CD4-positive, alpha-beta memory T cell (primary cell): ENCODE measurements around the gene IL10. TPM values are rescaled to one million over a fixed set of nuclear protein-coding genes. Genes with fewer than 3 reads are reported as not detected.

Experiments used
- CTCF ChIA-PET: fragments of 350-600 bp; sonication (Branson Sonifier 250); formaldehyde crosslinking; loops from one replicate; lab custom pipeline; 2021; ENCODE audit warnings: inconsistent platforms; ENCODE audit not compliant: partially characterized antibody; lab: Charles Lee
- POLR2A ChIA-PET: fragments of 350-600 bp; sonication (Branson Sonifier 250); formaldehyde crosslinking; loops from one replicate; lab custom pipeline; 2021; ENCODE audit not compliant: partially characterized antibody; lab: Charles Lee
- DNase-seq, 5 donors: peaks; one replicate each; pipeline versions ENCODE4 v3.0.0 to v3.0.0-alpha.2; 2020 to 2022; ENCODE audit warnings: mixed read lengths in 1 of 5
- H3K27ac ChIP-seq: one replicate; pipeline ENCODE4 v1.7.0; 2013; ENCODE audit warnings: low read depth, low read length
- H3K27me3 ChIP-seq: 2 replicates; pipeline ENCODE4 v1.7.0; 2013; ENCODE audit warnings: mild to moderate bottlenecking, low read length, moderate library complexity; ENCODE audit not compliant: insufficient read depth
- H3K36me3 ChIP-seq: 2 replicates; pipeline ENCODE4 v1.7.0; 2013; ENCODE audit warnings: mild to moderate bottlenecking, low read length, moderate library complexity; ENCODE audit not compliant: insufficient read depth
- H3K4me1 ChIP-seq: 2 replicates; pipeline ENCODE4 v1.7.0; 2013; ENCODE audit warnings: mild to moderate bottlenecking, low read length, moderate library complexity; ENCODE audit not compliant: insufficient read depth
- H3K4me3 ChIP-seq, 2 donors: one replicate each; pipeline ENCODE4 v1.7.0; 2013; ENCODE audit warnings: low read length in 2 of 2, mild to moderate bottlenecking in 1 of 2
- H3K9me3 ChIP-seq, 2 donors: one replicate each; pipeline ENCODE4 v1.7.0; 2013; ENCODE audit warnings: low read length in 2 of 2, control low read depth in 1 of 2; ENCODE audit not compliant: control insufficient read depth in 1 of 2
- H3K27ac Mint-ChIP-seq, 7 donors: one replicate each; pipeline ENCODE4 v1.8.0; 2020 to 2021; ENCODE audit warnings: mixed read lengths in 7 of 7, mild to moderate bottlenecking in 6 of 7, inconsistent platforms in 3 of 7, moderate library complexity in 3 of 7
- H3K27me3 Mint-ChIP-seq, 2 donors: one replicate each; pipeline ENCODE4 v1.8.0; 2020 to 2021; ENCODE audit warnings: mixed read lengths in 2 of 2
- H3K36me3 Mint-ChIP-seq, 2 donors: one replicate each; pipeline ENCODE4 v1.8.0; 2020 to 2021; ENCODE audit warnings: mixed read lengths in 2 of 2, inconsistent platforms in 1 of 2, mild to moderate bottlenecking in 1 of 2
- H3K4me1 Mint-ChIP-seq, 4 donors: one replicate each; pipeline ENCODE4 v1.8.0; 2020 to 2021; ENCODE audit warnings: mixed read lengths in 4 of 4, mild to moderate bottlenecking in 1 of 4
- H3K4me3 Mint-ChIP-seq, 8 donors: one replicate each; pipeline ENCODE4 v1.8.0; 2020 to 2021; ENCODE audit warnings: mixed read lengths in 8 of 8, mild to moderate bottlenecking in 7 of 8, moderate library complexity in 6 of 8, inconsistent platforms in 3 of 8
- H3K9me3 Mint-ChIP-seq, 8 donors: one replicate each; pipeline ENCODE4 v1.8.0; 2020 to 2021; ENCODE audit warnings: mixed read lengths in 8 of 8, mild to moderate bottlenecking in 5 of 8, inconsistent platforms in 3 of 8, moderate library complexity in 1 of 8
- intact Hi-C: fragments of 100-400 bp; cut with micrococcal nuclease; formaldehyde crosslinking; loops from one replicate; pipeline ENCODE4 v1.15.1; 2023
- polyA plus RNA-seq, 2 donors: library from polyadenylated mRNA; unstranded; fragments of 300-500 nt; fragmentation: Illumina TruSeq; gene quantifications; one replicate each; pipeline ENCODE4 v1.2.3, GENCODE V29; 2021
- total RNA-seq, 2 experiments: library from RNA; stranded (reverse); gene quantifications; one replicate each; pipeline ENCODE4 v1.2.3, GENCODE V29; 2021

Gene IL10
- total RNA-seq (under 1 TPM; 0.28 to 0.32 TPM), polyA plus RNA-seq (under 1 TPM; 0.11 to 0.34 TPM)

- no peak for DNase-seq
- ChIA-PET CTCF (interaction anchor here (1.0 to 9.0 kb wide), 9 partner anchors 12 to 137 kb away, joined by 3 to 91 read pairs (median 6); no protein-coding TSS in a partner anchor), POLR2A (interaction anchor here (0.6 to 12.6 kb wide), 7 partner anchors 14 to 149 kb away, joined by 3 to 141 read pairs (median 63); partner anchors contain the start of gene FCMR)
- H3K27me3 Mint-ChIP-seq = no peaks in the 10 kb centered on the region
- no peaks in the 10 kb centered on the region for H3K9me3 Mint-ChIP-seq
- H3K4me1 Mint-ChIP-seq = peaks cover 43 to 68% (median 56%) of the 10 kb centered on the region in 4 donors
- Histone ChIP-seq H3K4me3 (no peak within 1 kb of the TSS), H3K4me1 (peaks cover 53% of the 10 kb centered on the region), H3K36me3 (no peaks in the 10 kb centered on the region), H3K27ac (no peak within 1 kb of the TSS), H3K27me3 (no peaks in the 10 kb centered on the region), H3K9me3 (no peaks in the 10 kb centered on the region)
- intact Hi-C loops = no loop called here
- H3K4me3 Mint-ChIP-seq = peak within 1 kb of the TSS in 5 of 8 donors; percentile 11 to 55 (median 35)
- no peaks in the 10 kb centered on the region for H3K36me3 Mint-ChIP-seq
- H3K27ac Mint-ChIP-seq = peak within 1 kb of the TSS in 6 of 7 donors; percentile 15 to 76 (median 36)
These were observed at the start of gene IL10 for GRCh38 chr1:206772243-206772937. IL10 (minus strand) TSS chr1:206772494; CDS start chr1:206772435, 59 bp downstream.

DNA sequence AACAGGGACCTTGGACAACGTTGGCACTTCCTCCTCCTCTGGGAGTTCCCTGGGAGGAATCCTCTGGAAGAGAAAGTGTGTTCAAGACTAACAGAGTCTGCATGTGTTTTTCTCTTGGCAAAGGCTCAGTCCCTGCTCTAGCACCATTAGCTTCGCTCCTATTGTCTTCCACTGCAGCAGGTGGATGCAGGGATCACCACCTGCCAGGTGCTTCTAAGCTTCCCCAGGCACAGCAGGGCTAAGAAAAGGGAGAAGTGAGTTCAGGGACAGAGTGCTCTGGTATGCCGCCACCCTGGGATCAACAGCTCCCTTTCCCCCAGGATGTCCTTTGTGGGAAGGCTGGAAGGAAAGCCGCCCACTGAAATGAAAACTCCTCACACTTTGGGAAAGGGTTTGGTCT, 49.2 kb upstream of the IL10 start:
- no peak for DNase-seq
- Mint-ChIP-seq H3K36me3 (no peaks in the 10 kb centered on the region), H3K9me3 (no peaks in the 10 kb centered on the region), H3K27me3 (no peaks in the 10 kb centered on the region), H3K4me3 (no peak overlapping the region), H3K27ac (no peak overlapping the region), H3K4me1 (peaks cover 16 to 18% (median 17%) of the 10 kb centered on the region in 4 donors)
- Histone ChIP-seq H3K9me3 (no peaks in the 10 kb centered on the region), H3K4me1 (peaks cover 12% of the 10 kb centered on the region), H3K27ac (no peak overlapping the region), H3K36me3 (no peaks in the 10 kb centered on the region), H3K4me3 (no peak overlapping the region), H3K27me3 (no peaks in the 10 kb centered on the region)
- intact Hi-C loops = no loop called here
- ChIA-PET CTCF (interaction anchor here (1.6 to 4.1 kb wide), 2 partner anchors 10 to 12 kb away, joined by 3 to 24 read pairs; no protein-coding TSS in a partner anchor), POLR2A (no interaction called here)

DNA sequence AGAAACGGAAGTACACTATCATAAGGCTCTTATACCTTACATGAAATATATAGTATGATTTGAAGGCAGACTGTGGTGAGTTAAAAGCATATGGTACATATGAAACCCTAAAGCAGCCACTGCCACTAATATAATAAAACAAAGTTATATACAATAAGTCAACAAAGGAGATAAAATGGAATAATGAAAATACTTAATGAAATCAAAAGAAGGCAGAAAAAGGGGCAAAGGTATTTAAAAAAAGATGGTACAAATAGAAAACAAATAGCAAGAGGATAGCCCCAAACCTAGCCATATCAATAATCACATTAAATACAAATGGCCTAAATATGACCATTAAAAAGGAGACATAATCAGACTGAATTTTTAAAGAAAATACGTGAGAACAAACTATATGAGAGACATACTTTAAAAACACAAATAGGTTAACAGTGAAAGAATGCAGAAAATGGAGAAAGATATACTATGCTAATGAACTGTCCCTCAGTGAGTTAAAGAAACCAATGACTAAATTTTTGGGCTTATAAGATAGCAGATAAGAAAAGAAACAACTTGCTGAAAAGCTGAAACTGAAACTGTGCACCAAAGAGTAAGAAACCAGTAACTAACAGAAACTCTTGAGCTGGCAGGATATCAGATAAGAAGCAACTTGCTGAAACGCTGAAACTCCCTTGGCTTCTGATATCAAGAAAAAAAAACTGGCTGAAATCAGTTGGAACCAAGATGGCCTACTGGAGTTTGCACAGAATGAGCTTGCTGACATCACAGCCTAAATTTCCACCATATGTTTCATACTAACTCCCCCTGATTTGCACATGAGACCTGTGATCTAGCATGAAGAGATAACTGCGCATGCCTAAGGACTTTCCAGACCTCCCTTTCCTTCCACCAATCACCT, 44.3 kb upstream of the IL10 start:
- Histone ChIP-seq H3K27me3 (no peaks in the 10 kb centered on the region), H3K9me3 (peaks cover 0 to 6% of the 10 kb centered on the region in 2 donors), H3K4me3 (no peak overlapping the region), H3K27ac (peak overlapping the region; percentile 40), H3K36me3 (no peaks in the 10 kb centered on the region), H3K4me1 (peaks cover 19% of the 10 kb centered on the region)
- Mint-ChIP-seq H3K4me1 (peaks cover 17 to 19% (median 19%) of the 10 kb centered on the region in 4 donors), H3K9me3 (peaks cover 0 to 14% (median 3%) of the 10 kb centered on the region in 8 donors), H3K4me3 (peak overlapping the region; percentile 7 to 67 (median 55)), H3K27ac (peak overlapping the region; percentile 74 to 92 (median 88)), H3K27me3 (no peaks in the 10 kb centered on the region), H3K36me3 (peaks cover 0 to 3% of the 10 kb centered on the region in 2 donors)
- intact Hi-C loops = loop anchor here (1.0 kb wide), 1 partner anchor 13 kb away; no protein-coding TSS in a partner anchor
- peak; percentile 53 to 75 (median 68) for DNase-seq
- POLR2A ChIA-PET = interaction anchor here (1.0 to 2.7 kb wide), 9 partner anchors 9 to 105 kb away, joined by 3 to 25 read pairs (median 6); partner anchors contain the start of gene FCMR
- CTCF ChIA-PET = interaction anchor here (0.7 to 3.3 kb wide), 17 partner anchors 7 to 182 kb away, joined by 3 to 19 read pairs (median 3); partner anchors contain the start of gene DYRK3

DNA sequence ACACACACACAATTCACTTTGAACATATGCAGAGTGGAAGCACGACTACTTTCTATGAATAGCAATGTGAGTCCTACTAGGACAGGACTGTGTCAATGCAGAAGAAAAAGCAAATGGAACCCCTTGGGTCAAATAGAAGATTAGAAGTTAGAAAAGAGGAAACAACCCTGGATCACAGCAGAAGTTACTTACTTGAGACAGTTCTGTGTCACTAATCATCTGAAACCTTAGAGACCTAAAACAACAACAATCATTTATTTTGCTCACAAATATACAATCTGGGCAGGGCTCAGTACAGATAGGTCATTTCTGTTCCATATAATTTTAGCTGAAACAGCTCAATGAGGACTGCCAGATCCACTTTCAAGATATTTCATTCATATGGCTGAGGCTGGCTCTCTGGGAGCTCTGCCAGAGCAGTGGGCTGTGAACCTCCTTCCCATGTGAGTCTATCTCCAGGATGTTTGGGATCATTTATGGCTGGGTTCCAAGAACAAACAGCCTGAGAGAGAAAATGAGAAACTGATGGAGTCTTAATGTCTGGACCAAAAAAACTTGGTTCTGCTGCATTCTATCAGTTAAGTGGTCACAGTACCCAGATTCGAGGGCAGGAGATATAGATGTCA, 42.5 kb upstream of the IL10 start:
- no peak overlapping the region for H3K4me3 ChIP-seq
- Mint-ChIP-seq H3K27me3 (no peaks in the 10 kb centered on the region), H3K4me3 (no peak overlapping the region), H3K36me3 (peaks cover 0 to 3% of the 10 kb centered on the region in 2 donors), H3K9me3 (peaks cover 0 to 14% (median 3%) of the 10 kb centered on the region in 8 donors), H3K27ac (peak overlapping the region in 2 of 7 donors; percentile 52 to 69), H3K4me1 (peaks cover 17 to 20% (median 19%) of the 10 kb centered on the region in 4 donors)
- no peak for DNase-seq
- H3K36me3 ChIP-seq = no peaks in the 10 kb centered on the region
- H3K4me1 ChIP-seq = peaks cover 19% of the 10 kb centered on the region
- intact Hi-C loops = no loop called here
- no peaks in the 10 kb centered on the region for H3K27me3 ChIP-seq
- ChIA-PET POLR2A (interaction anchor here (1.2 to 2.2 kb wide), 2 partner anchors 10 to 78 kb away, joined by 3 to 8 read pairs; no protein-coding TSS in a partner anchor), CTCF (interaction anchor here (0.8 to 1.9 kb wide), 3 partner anchors 80 to 165 kb away, joined by 3 to 5 read pairs (median 3); no protein-coding TSS in a partner anchor)
- no peak overlapping the region for H3K27ac ChIP-seq
- peaks cover 0 to 6% of the 10 kb centered on the region in 2 donors for H3K9me3 ChIP-seq

- Mint-ChIP-seq H3K9me3 (peaks cover 0 to 14% (median 3%) of the 10 kb centered on the region in 8 donors), H3K27ac (no peak overlapping the region), H3K4me1 (peaks cover 24 to 37% (median 34%) of the 10 kb centered on the region in 4 donors), H3K36me3 (peaks cover 0 to 3% of the 10 kb centered on the region in 2 donors), H3K4me3 (no peak overlapping the region), H3K27me3 (no peaks in the 10 kb centered on the region)
- DNase-seq = no peak
- intact Hi-C loops = no loop called here
- ChIA-PET POLR2A (no interaction called here), CTCF (interaction anchor here (0.8 to 12.2 kb wide), 6 partner anchors 78 to 170 kb away, joined by 3 to 351 read pairs (median 6); no protein-coding TSS in a partner anchor)
- Histone ChIP-seq H3K4me3 (no peak overlapping the region), H3K36me3 (no peaks in the 10 kb centered on the region), H3K4me1 (peaks cover 27% of the 10 kb centered on the region), H3K9me3 (peaks cover 0 to 6% of the 10 kb centered on the region in 2 donors), H3K27me3 (no peaks in the 10 kb centered on the region), H3K27ac (no peak overlapping the region)
These were observed 40.2 kb upstream of the IL10 start for GRCh38 chr1:206812471-206812870.

DNA sequence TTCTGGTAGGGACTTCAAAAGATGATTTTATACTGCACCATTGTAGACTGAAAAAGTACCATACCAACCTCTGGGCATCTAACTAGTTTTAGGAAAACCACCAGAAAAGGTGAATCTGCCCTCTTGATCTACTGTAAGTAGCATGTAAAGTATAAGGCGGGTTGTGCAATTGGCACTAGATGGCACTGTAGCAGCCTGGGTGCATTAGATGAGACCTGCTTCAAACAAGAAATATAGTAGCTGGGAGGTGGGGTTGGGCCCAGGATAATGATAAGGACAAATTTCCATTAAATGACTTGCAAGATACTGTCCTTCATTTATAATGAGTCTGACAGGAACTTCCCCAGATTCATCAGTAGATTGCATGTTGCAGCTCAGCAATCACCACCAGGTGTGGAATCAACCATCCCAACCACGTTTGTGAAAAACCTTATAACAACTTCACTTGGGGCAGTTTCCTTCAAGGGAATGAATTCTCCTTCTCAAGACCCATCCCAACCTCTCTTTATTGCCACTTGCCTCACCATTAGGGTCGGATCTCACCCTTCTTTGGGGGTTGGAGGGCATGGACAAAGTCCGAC, 37.3 kb upstream of the IL10 start:
- H3K27ac Mint-ChIP-seq = peak overlapping the region in 5 of 7 donors; percentile 22 to 80 (median 54)
- ChIA-PET POLR2A (interaction anchor here (0.8 to 13.4 kb wide), 14 partner anchors 40 to 172 kb away, joined by 3 to 158 read pairs (median 4); partner anchors contain the start of genes FCMR, IL10 and IL19), CTCF (interaction anchor here (0.6 to 12.2 kb wide), 35 partner anchors 8 to 175 kb away, joined by 3 to 351 read pairs (median 6); partner anchors contain the start of genes FCMR and IL20)
- intact Hi-C loops = loop anchor here (1.0 kb wide), 2 partner anchors 103 to 124 kb away; no protein-coding TSS in a partner anchor
- H3K36me3 Mint-ChIP-seq = peaks cover 0 to 3% of the 10 kb centered on the region in 2 donors
- no peak overlapping the region for H3K4me3 ChIP-seq
- peaks cover 0 to 6% of the 10 kb centered on the region in 2 donors for H3K9me3 ChIP-seq
- no peak overlapping the region for H3K4me3 Mint-ChIP-seq
- no peaks in the 10 kb centered on the region for H3K27me3 ChIP-seq
- H3K4me1 ChIP-seq = peaks cover 26% of the 10 kb centered on the region
- peaks cover 0 to 14% (median 3%) of the 10 kb centered on the region in 8 donors for H3K9me3 Mint-ChIP-seq
- H3K27me3 Mint-ChIP-seq = no peaks in the 10 kb centered on the region
- H3K27ac ChIP-seq = no peak overlapping the region
- no peaks in the 10 kb centered on the region for H3K36me3 ChIP-seq
- H3K4me1 Mint-ChIP-seq = peaks cover 16 to 46% (median 37%) of the 10 kb centered on the region in 4 donors
- peak in 4 of 5 donors; percentile 28 to 49 (median 36) for DNase-seq
